22Rv1 (cell line): Measurements from ENCODE around the gene C3orf22.

Experiments
- CTCF ChIP-seq: fragments of 450-650 bp; IDR thresholded peaks from 2 replicates; pipeline ENCODE4 v1.5.1; 2017; ENCODE audit warnings: mild to moderate bottlenecking
- ZFX ChIP-seq: fragments of 450-650 bp; IDR thresholded peaks from 2 replicates; pipeline ENCODE4 v1.6.1; 2017; ENCODE audit warnings: antibody characterized with exemption, borderline replicate concordance

- TF ChIP-seq CTCF (no peak), ZFX (no peak)
These were observed 8.2 kb downstream of the C3orf22 start for GRCh38 chr3:126550488-126551051.
